HG03460 (cell line): ENCODE data around the gene SMARCB1.
A peak's percentile ranks its signal among the peaks of the same experiment; 100 is the strongest.

Experiments used
- ATAC-seq: cut with Tn5 transposase; IDR thresholded peaks from one replicate; pipeline ENCODE4 v1.9.1; 2021; ENCODE audit not compliant: unreplicated experiment

Gene SMARCB1

DNA sequence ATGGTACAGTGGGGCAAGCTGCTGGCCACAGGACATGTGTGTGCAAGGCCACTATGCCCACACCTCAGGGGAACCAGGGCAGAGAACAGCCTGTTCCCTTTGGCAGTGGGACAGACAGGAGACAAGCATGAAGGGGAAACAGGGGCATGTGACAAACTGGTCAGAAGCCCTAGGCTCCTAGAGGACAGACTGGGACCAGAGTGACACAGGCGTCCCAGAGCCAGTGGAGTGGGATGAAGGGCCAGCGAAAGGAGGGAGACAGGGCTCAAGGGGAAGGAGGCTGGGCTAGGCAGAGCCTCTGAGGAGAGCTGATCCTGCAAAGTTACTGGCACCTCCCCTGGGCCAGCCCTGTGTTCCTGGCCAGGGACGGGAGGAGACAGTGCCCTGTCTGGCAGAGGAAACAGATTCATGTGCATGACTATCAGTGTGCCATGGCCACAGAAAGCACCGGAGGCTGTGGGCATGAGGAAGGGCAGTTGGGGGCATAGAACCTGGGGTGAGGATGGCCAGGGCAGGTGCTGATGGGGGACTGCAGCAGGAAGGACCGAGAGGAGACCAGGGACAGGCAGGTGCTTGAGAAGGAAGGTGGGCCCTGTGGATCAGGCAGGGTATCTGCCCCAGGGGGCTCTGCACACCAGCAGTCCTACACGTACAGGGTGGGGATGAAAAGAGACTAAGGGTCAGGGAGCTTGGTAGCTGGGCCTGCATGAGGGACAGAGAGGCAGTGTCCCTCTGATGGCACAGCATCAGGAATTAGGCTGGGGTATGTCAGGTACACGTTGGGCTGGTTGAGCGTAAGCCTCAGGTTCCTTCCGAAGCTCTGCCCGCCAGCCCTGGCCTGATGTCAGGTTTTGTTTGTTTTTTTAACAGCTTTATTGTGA lies 42.3 kb downstream of the SMARCB1 start:
- no peak for ATAC-seq

DNA sequence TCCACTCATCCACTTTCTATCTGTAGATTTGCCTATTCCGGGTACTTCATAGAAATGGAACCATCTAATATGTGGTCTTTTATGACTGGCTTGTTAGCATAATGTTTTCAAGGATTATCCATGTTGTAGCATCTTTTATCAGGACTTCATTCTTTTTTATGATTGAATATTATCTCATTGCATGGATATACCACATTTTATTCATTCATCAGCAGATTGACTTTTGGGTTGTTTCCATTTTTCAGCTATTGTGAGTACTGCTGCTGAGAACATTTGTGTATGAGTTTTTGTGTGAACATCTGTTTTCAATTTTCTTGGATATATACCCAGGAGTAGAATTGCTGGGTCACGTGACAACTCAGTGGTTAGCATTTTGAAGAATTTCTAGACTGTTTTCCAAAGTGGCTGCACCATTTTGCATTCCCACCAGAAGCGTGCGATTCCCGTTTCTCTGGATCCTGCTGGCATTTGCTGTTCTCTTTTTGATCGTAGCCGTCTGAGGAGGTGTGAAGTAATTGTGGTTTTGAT lies 43.1 kb downstream of the SMARCB1 start:
- no peak for ATAC-seq

DNA sequence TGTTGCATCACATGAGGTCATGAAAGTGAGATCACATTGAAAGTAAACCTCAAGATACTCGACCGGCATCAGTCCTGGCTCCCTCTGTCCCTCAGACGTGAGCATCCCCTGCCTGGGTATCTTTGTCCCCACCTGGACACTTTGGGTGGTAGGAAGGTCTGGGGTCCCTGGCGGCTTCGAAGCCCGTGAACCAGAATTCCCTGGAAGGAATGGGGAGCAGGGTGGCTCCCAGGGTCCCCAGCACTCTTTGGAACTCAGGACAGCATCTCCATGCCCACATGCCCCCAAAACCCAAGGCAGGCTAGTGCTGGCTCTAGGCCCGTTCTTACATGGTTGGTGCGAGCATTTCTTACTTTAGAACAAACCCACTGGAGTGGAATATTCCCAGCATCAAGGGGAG lies 44.5 kb downstream of the SMARCB1 start:
- no peak for ATAC-seq

- ATAC-seq, result no peak
Observed at GRCh38 chr22:23831781-23832180, 45.0 kb downstream of the SMARCB1 start.

DNA sequence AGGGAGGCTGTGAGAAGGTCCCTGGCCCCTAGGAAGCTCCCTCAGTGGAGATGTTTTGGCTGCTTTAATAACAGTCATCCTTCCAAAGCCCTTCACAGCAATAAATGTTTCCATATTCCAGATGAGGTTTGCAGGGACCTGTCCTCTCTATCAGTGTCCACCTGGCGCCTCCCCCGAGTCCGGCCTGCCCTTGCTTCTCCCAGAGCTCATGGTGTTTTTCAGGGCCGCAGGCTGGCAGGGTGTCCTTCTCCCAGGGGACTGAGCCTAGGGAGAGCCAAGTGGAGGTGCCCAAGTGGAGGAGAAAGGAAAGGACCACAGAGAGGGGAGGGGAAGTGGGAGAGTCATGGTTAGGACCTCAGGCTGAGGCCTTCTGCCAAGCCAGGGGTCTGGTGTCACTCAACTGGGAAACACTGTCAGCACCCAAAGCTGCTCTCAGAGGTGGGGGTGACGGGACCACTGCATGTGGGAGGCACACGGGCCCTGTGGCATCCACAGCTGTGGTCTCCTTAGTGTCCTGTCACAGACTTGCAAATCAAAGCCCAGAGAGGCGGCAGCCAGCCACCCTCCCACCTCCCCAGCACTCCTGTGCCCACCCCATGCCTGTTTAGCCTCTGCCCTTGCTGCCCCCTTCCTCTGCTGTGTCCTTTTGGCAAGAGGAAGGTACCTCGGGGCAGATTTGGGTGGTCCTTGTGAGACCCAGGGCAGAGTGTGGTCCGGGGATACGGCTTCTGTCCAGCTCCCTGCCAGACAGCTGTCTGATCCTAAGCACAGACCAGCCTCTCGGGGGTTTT lies 45.7 kb downstream of the SMARCB1 start:
- no peak for ATAC-seq

DNA sequence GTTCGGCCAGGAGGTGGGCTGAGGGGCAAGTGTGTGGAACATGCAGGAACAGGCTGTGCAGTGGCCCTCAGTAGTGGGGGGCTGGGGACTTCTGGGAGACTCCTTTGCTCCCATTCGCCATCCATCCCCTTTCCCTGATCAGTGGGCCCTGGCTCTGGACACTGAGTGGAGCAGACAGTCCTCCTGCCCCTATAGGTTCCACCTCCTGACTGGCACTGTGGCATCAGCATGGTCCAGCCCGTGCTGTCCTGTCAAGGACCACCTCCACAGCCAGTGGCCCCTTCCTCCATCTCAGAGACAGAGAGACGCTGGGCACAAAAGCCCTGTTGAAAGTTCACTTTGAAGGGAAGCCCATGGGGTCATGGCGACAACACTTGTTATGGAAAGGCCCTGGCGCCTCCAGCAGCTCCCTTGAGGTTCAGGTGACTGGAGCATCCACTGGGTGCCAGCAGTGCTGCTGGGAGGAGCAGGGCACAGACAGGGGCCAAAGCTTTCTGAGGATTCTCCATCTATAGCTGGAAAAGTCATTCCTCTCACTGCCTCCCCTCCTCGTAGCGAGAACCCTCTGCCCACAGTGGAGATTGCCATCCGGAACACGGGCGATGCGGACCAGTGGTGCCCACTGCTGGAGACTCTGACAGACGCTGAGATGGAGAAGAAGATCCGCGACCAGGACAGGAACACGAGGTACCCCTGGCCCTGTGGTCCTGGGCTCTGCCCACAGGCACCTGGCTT lies 46.4 kb downstream of the SMARCB1 start:
- ATAC-seq, result no peak

GRCh38 chr22:23833911-23834317 lies 47.1 kb downstream of the SMARCB1 start:
- no peak for ATAC-seq

- ATAC-seq, result no peak
Observed at GRCh38 chr22:23834406-23834792, 47.6 kb downstream of the SMARCB1 start.

- no peak for ATAC-seq
Observed at GRCh38 chr22:23834793-23835483, 48.2 kb downstream of the SMARCB1 start.

GRCh38 chr22:23835484-23836144 lies 48.8 kb downstream of the SMARCB1 start:
- ATAC-seq, result no peak

GRCh38 chr22:23836281-23836680 lies 49.5 kb downstream of the SMARCB1 start:
- ATAC-seq, result no peak

- ATAC-seq, result no peak
Observed at GRCh38 chr22:23836692-23837495, 50.1 kb downstream of the SMARCB1 start.

- no peak for ATAC-seq
Observed at GRCh38 chr22:23837496-23837859, 50.7 kb downstream of the SMARCB1 start.

GRCh38 chr22:23837911-23838680 lies 51.3 kb downstream of the SMARCB1 start:
- no peak for ATAC-seq

- peak; percentile 73 for ATAC-seq
Observed at GRCh38 chr22:23838681-23839468, 52.1 kb downstream of the SMARCB1 start, which contains the start of gene DERL3. Gene DERL3 (minus strand): TSS chr22:23839006. CDS start chr22:23838987, 19 bp downstream.

DNA sequence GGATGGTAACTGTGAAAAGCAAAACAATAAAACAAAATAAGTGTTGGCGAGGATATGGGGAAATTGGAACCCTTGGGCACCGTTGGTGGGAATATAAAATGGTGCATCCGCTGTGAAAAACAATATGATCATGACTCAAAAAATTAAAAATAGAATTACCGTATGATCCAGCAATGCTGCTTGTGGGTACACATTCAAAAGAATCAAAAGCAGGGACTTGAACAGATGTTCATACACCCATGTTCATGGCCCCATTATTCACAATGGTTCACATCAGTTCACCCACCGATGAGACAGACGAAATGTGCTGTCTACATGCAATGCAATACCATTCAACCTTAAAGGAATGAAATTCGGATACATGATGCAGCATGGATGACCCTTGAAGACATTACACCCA lies 53.3 kb downstream of the SMARCB1 start:
- no peak for ATAC-seq

GRCh38 chr22:23841292-23841691 lies 54.5 kb downstream of the SMARCB1 start:
- no peak for ATAC-seq
